A172 (cell line): ENCODE results near the gene AKAP13. TPM values are rescaled to one million over a fixed set of nuclear protein-coding genes. Genes with fewer than 3 reads are reported as not detected.

ENCODE experiments used
- DNase-seq: peaks from one replicate; pipeline ENCODE4 v3.0.0-alpha.2; 2015; ENCODE audit warnings: low spot score
- total RNA-seq: library from RNA; depleted of rRNA; stranded (reverse); fragments of >200 nt; shearing (Covaris generic); gene quantifications from 2 replicates; pipeline ENCODE4 v1.2.3, GENCODE V29; 2014

AKAP13 gene
- total RNA-seq, 1 experiment from 2014 or later = 35.9 TPM

GRCh38 chr15:85727068-85727467 is 346.7 kb downstream of the AKAP13 start:
- DNase-seq = no peak

- DNase-seq = peak; percentile 64
These were observed 349.8 kb downstream of the AKAP13 start for GRCh38 chr15:85730001-85730820.

GRCh38 chr15:85733416-85733815 is 353.0 kb downstream of the AKAP13 start:
- DNase-seq = no peak

GRCh38 chr15:85737061-85737460 is 356.7 kb downstream of the AKAP13 start:
- DNase-seq = no peak

DNA sequence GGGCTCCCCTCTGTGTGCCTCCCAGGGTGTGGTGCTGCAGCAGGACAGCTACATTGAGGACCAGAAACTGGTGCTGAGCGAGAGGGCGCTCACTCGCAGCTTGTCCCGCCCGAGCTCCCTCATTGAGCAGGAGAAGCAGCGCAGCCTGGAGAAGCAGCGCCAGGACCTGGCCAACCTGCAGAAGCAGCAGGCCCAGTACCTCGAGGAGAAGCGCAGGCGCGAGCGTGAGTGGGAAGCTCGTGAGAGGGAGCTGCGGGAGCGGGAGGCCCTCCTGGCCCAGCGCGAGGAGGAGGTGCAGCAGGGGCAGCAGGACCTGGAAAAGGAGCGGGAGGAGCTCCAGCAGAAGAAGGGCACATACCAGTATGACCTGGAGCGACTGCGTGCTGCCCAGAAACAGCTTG is 360.6 kb downstream of the AKAP13 start:
- no peak for DNase-seq

- DNase-seq = no peak
These were observed 361.3 kb downstream of the AKAP13 start for GRCh38 chr15:85741662-85742061.

GRCh38 chr15:85742186-85742821 is 361.9 kb downstream of the AKAP13 start:
- no peak for DNase-seq

DNA sequence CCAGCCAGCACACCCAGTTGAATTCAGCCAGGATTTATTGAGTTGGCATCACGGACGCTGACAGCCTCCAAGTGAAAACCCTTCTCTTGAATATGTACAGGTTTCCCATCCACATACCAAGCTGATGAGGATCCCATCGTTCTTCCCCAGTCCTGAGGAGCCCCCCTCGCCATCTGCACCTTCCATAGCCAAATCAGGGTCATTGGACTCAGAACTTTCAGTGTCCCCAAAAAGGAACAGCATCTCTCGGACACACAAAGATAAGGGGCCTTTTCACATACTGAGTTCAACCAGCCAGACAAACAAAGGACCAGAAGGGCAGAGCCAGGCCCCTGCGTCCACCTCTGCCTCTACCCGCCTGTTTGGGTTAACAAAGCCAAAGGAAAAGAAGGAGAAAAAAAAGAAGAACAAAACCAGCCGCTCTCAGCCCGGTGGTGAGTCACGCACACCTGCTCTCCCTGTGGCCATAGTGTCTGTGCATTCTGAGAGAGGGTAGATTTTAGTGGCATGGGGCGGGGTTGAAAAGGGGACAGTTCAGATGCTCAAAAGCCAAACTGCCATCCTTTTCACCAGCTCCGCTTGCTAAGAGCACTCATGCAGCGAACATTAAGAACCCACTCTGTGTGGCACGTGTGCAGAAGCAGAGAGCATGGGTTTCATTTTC is 363.1 kb downstream of the AKAP13 start:
- no peak for DNase-seq

- no peak for DNase-seq
These were observed 364.2 kb downstream of the AKAP13 start for GRCh38 chr15:85744579-85744978.

DNA sequence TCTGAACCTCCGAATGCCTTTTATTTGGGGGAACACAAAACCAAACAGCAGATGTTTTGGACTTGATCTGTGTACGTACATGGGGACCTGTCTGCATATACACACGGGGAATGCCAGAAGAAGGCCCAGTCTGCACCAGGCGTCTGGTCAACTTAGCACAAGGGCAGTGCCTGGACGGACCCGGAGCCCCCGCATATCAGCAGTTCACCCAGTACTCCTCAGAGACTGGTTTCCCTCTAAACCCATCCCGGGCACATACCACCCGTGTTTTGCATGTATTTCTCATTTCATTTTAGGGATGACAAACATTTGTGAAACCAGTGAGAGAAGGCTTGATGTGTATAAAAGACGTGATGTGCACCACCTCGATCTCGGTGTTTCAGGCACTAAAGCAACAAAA is 364.6 kb downstream of the AKAP13 start:
- no peak for DNase-seq

- DNase-seq = no peak
These were observed 365.2 kb downstream of the AKAP13 start for GRCh38 chr15:85745525-85746150.

DNA sequence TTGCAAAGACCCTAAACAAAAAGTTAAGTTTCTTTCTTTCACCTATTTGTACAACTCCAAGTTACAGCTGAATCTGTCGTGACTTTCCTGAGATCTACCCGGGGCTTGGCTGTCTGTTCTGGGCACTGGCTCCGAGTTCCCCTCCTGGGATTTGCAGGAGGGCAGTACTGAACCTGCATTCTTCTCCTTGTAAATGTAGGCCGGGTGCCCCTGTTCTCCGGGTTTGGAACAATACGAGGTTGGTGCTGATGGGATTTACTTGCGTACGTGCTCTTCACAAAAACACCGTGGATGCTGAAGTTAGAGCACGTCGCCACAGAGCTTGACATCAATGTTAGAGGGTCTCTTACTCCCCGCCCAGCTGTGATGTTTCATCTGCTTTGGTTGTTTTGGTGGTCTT is 366.2 kb downstream of the AKAP13 start:
- DNase-seq = no peak

DNA sequence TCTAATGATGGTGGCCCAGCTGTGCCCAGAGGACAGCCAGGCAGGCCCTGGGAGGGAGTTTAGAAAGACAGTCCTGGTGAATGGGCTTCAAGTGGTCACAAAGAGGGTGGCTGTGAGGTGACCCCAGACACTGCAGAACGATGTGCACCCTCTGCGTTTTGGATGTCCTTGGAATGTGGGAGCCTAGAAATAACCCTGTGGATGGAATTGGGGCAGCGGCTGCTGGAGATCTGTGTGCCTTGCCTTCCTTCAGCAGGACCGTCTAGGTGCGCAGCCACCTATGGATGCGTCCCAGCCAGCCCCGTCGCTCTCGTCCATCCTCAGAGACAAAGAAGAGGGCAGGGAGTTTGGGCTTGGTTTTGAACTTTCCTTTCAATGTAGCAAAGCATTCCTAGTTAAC is 367.8 kb downstream of the AKAP13 start:
- DNase-seq = no peak

DNA sequence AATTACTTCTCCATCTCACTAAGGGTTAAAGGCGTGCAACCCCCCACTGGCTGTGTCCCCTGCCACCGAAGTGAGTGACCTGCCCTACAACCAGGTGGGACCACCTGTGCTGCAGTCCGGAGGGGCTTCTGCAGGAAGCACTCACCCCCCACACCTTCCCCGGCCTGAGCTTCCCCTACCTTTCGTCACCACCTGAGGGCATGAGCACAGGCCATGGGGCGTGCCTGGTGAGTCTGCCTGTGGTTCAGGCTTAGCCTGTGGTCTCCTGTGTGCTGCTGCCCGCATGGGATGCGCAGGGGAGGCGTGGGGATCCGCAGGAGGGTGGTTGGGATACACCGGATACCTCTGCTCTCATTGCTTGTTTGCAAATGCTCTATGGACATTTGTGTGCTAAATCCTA is 368.3 kb downstream of the AKAP13 start:
- DNase-seq = no peak

DNA sequence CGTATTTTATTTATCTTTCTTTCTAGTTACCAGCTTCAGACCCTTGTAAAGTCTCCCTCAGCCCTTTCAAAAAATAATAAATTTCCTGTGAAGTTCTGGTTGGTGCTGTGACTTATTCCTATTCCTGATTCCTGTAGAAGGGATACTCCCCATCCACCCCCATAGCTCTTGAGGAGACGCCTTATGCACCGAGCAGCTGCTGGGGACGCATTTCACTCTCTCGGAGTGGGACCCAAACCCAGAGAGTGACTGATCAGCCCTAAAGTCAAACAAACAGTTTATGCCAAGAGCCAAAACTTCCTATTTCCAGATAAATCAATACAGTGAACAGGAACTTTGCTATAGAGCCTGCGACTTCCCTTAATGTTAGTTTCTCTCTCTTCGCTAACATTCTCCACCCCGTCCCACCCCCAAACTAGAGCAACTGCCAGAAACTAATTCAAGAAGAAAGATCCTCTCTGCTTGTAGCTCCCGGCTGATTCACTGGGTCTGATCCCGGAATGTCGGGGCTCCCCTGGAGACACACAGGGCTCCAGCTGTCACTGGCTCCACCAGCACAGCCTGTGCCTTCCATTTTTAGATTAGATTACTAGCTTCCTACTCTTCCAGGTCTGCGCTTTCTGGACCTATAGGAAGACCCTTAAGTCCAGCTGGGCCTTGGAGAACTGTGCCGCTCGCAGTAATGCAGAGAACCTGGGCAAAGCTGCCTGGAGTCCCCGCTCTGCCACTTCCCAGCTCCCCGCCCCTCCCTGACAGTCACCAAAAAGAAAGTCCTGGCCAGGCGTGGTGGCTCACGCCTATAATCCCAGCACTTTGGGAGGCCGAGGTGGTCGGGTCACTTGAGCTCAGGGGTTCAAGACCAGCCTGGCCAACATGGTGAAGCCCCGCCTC is 369.1 kb downstream of the AKAP13 start:
- DNase-seq = no peak

GRCh38 chr15:85750319-85751290 is 370.2 kb downstream of the AKAP13 start:
- no peak for DNase-seq

GRCh38 chr15:85751291-85752123 is 371.1 kb downstream of the AKAP13 start:
- DNase-seq = no peak

GRCh38 chr15:85752124-85752475 is 371.7 kb downstream of the AKAP13 start:
- no peak for DNase-seq

DNA sequence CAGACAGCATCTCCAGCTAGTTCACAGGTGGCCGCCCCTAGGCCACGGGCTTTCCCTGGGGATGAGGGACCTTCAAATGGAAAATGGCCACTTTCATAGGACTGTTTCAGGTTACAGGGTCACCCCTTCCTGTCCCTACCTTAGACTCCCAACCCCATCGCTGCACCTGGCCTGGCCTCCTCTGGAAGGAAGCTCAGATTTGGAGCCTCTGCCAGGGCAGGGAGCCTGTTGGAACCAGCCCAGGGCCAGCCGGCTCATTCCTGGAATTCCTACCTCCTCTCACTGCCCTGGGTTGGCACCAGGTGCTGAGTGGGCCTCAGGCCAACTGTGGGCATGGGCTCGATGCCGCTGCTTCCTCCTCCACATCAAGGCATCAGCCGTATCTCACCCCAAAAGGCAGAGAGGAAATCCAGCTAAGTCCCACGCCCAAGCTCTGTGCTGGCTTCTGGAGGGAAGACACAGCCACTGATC is 372.1 kb downstream of the AKAP13 start:
- peak; percentile 22 for DNase-seq
